Naive B cell (primary cell): Measurements from ENCODE around the gene DEGS2. TPM values are rescaled to one million over a fixed set of nuclear protein-coding genes. Genes with fewer than 3 reads are reported as not detected.
"Not testable (repeated sequence)": the region's sequence is repeated elsewhere in the genome, so short reads cannot be mapped to it uniquely, and the experiment has no call there.

ENCODE experiments used
- ATAC-seq, 2 donors: fragments of 150-1000 bp; cut with Tn5 transposase; 2 replicates each; pipeline ENCODE4 v1.10.0; 2021; ENCODE audit warnings: low read depth in 2 of 2, mild to moderate bottlenecking in 2 of 2, moderate library complexity in 2 of 2
- DNase-seq: peaks from one replicate; pipeline ENCODE4 v3.0.0; 2022
- H3K27ac Mint-ChIP-seq, 6 donors: one replicate each; pipeline ENCODE4 v1.8.0; 2020 to 2022; ENCODE audit warnings: mild to moderate bottlenecking in 6 of 6, mixed read lengths in 6 of 6, moderate library complexity in 5 of 6, inconsistent platforms in 2 of 6
- H3K27me3 Mint-ChIP-seq, 3 donors: one replicate each; pipeline ENCODE4 v1.8.0; 2021 to 2022; ENCODE audit warnings: mixed read lengths in 3 of 3, mild to moderate bottlenecking in 1 of 3
- H3K36me3 Mint-ChIP-seq, 2 donors: one replicate each; pipeline ENCODE4 v1.8.0; 2020 to 2022; ENCODE audit warnings: mixed read lengths in 2 of 2, inconsistent platforms in 1 of 2, mild to moderate bottlenecking in 1 of 2
- H3K4me1 Mint-ChIP-seq, 3 donors: one replicate each; pipeline ENCODE4 v1.8.0; 2020 to 2022; ENCODE audit warnings: mixed read lengths in 3 of 3, inconsistent platforms in 1 of 3, mild to moderate bottlenecking in 1 of 3, moderate library complexity in 1 of 3
- H3K4me3 Mint-ChIP-seq, 8 donors: one replicate each; pipeline ENCODE4 v1.8.0; 2020 to 2022; ENCODE audit warnings: mild to moderate bottlenecking in 8 of 8, mixed read lengths in 8 of 8, moderate library complexity in 8 of 8, inconsistent platforms in 2 of 8
- H3K9me3 Mint-ChIP-seq, 7 donors: one replicate each; pipeline ENCODE4 v1.8.0; 2020 to 2022; ENCODE audit warnings: mixed read lengths in 7 of 7, mild to moderate bottlenecking in 5 of 7, inconsistent platforms in 2 of 7, moderate library complexity in 1 of 7
- polyA plus RNA-seq, 6 donors: library from polyadenylated mRNA; unstranded; fragments of 300-500 nt; fragmentation: Illumina TruSeq; gene quantifications; one replicate each; pipeline ENCODE4 v1.2.3, GENCODE V29; 2021; ENCODE audit warnings: low read depth in 6 of 6

The DEGS2 gene
- polyA plus RNA-seq: 1 to 10 TPM in 3 of 6 donors, under 1 TPM in 3; 0.29 to 3.6 (median 0.96) TPM

DNA sequence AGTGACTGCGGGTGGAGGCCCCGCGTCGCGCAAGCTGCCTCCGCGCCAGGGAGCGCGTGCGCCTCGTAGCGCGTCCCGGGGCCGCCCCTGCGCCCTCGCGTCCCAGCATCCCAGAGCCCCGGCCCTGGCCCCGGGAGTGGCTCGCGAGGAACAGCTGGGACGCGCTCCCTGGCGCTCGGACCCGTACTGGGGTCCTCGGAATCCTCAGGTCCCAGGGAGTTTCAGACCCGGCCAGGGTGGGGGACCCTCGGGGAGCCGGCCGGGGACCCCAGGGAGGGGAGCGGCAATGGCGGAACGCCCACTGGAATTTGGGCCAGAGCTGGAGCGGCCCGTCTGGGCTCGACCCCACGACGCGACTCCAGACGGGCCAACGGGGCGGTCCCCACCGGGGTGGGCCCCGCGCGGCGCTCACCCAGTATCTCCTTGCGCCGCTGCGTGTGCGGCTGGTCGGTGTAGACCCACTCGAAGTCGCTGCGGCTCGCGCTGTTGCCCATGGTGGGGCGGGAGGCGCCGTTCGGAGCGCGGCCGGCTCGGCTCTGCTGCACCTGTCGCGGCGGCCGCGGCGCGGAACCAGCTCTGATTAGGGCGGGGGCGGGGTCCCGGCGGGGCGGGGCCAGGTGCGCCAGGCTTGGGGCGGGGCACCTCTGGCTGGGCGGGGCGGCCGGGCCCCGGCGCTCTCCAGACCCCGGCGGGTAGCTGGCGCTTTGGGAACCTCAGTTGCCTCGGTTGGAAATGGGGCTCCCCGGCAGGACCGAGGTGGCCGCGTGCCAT, at the start of gene DEGS2:
Gene DEGS2 (minus strand): TSS at position 552 of the 771 bp plus-strand sequence. CDS start 58 bp downstream, at position 494.
- peak within 1 kb of the TSS in 3 of 6 donors; percentile 49 to 83 (median 76) for H3K27ac Mint-ChIP-seq
- H3K4me3 Mint-ChIP-seq: peak within 1 kb of the TSS; percentile 74 to 88 (median 82)
- peaks cover 15 to 39% (median 36%) of the 10 kb centered on the region in 3 donors for H3K4me1 Mint-ChIP-seq
- peaks cover 2 to 7% (median 6%) of the 10 kb centered on the region in 7 donors for H3K9me3 Mint-ChIP-seq
- peaks cover 0 to 7% of the 10 kb centered on the region in 2 donors for H3K36me3 Mint-ChIP-seq
- no peaks in the 10 kb centered on the region for H3K27me3 Mint-ChIP-seq
- ATAC-seq (peak; percentile 75 to 77), DNase-seq (peak; percentile 64)

DNA sequence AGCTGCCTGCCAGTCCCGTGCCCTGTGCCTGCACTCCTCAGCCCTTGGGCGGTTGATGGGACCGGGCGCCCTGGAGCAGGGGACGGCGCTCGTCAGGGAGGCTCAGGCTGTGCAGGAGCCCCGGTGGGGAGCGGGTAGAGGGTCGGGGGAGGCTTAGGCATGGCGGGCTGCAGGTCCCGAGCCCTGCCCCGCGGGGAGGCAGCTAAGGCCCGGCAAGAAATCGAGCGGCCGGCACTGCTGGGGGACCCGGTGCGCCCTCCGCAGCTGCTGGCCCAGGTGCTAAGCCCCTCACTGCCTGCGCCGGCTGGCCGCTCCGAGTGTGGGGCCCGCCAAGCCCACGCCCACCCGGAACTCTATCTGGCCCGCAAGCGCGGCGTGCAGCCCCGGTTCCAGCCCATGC, 48.7 kb upstream of the DEGS2 start:
- ATAC-seq, H3K9me3 Mint-ChIP-seq, DNase-seq, H3K4me1 Mint-ChIP-seq, H3K27ac Mint-ChIP-seq, H3K36me3 Mint-ChIP-seq, H3K27me3 Mint-ChIP-seq, H3K4me3 Mint-ChIP-seq: not testable (repeated sequence)

DNA sequence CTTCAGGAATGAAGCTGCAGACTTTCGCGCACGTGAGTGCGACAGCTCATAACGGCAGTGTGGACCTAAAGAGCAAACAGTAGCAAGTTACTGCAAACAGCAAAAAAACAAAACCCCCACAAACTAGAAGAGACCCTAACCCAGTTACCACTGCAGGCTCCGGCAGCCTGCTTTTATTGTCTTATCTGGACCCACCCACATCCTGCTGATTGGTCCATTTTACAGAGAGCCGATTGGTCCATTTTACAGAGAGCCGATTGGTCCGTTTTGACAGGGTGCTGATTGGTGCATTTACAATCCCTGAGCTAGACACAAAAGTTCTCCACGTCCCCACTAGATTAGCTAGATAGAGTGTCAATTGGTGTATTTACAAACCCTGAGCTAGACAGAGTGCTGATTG, 48.1 kb upstream of the DEGS2 start:
- not testable (repeated sequence) for H3K9me3 Mint-ChIP-seq, H3K4me1 Mint-ChIP-seq, DNase-seq, H3K36me3 Mint-ChIP-seq, ATAC-seq, H3K27me3 Mint-ChIP-seq
- peak overlapping the region in 1 of 8 donors; percentile 62 for H3K4me3 Mint-ChIP-seq
- H3K27ac Mint-ChIP-seq: peak overlapping the region in 2 of 6 donors; percentile 84 to 86

DNA sequence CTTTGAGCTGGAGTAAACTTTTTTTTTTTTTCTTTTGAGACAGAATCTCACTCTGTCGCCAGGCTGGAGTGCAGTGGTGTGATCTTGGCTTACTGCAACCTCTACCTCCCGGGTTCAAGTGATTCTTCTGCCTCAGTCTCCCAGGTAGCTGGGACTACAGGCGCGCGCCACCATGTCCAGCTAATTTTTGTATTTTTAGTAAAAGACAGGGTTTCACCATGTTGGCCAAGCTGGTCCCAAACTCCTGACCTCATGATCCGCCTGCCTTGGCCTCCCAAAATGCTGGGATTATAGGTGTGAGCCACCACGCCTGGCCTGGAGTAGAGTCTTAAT, 45.4 kb upstream of the DEGS2 start:
- not testable (repeated sequence) for H3K4me3 Mint-ChIP-seq, H3K4me1 Mint-ChIP-seq, H3K27me3 Mint-ChIP-seq, H3K27ac Mint-ChIP-seq, DNase-seq, H3K36me3 Mint-ChIP-seq, H3K9me3 Mint-ChIP-seq, ATAC-seq

DNA sequence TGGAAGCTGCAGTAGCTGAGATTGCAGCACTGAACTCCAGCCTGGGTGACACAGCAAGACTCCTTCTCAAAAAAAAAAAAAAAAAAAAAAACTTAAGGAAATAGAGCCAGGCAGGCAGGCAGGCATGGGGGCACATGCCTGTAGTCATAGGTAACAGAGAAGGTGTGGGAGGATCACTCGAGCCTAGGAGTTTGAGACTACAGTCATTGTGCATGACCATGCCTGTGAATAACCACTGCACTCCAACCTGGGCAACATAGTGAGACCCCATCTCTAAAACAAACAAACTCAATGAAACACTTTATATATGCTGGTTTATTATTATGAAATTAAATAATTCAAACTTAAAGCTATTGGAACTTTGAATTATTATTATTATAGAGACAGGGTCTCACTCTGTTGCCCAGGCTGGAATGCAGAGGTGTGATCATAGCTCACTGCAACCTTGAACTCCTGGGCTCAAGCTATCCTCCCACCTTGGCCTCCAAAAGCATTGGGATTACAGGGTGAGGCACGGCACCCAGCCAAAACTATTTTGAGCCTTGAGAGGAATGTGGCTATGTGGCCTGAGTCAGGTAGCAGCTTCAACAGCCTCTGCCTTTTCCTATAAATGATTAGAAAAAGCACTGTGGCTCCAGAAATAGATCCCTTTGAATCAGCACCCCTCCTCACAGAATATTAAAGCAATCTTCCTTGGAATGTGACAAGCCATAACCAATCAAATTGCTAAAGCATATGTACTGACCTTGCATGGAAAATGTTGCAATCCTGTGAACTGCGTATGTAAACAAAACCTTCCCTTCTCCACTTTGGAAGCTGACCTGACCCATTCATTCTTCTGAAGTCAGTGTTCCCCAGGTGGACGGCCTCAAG, 44.8 kb upstream of the DEGS2 start:
- Mint-ChIP-seq H3K27me3 (no peaks in the 10 kb centered on the region), H3K27ac (no peak overlapping the region), H3K4me1 (no peaks in the 10 kb centered on the region), H3K9me3 (peaks cover 0 to 3% (median 0%) of the 10 kb centered on the region in 7 donors), H3K4me3 (peak overlapping the region in 1 of 8 donors; percentile 3), H3K36me3 (no peaks in the 10 kb centered on the region)
- ATAC-seq: no peak
- no peak for DNase-seq

DNA sequence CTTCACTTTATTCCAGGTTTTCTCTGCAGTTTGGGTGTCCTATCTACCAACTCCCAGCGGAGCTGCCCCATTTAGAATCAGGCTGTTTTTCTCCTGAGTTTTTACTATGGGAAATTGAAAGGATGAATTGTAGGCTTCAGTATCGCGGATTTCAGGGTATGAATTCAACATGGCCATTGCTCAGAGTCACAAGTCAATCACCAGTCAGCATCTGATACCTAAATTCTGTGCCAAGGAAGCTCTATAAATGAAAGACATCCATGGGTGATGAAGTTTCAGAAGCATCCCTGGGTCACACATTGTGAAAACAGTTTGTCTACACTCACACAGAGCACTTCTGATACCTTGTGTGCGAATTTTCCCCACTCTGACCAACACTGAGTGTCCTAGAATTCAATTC, 43.7 kb upstream of the DEGS2 start:
- H3K36me3 Mint-ChIP-seq: no peaks in the 10 kb centered on the region
- H3K4me3 Mint-ChIP-seq: no peak overlapping the region
- H3K9me3 Mint-ChIP-seq: peaks cover 0 to 3% (median 0%) of the 10 kb centered on the region in 7 donors
- no peaks in the 10 kb centered on the region for H3K4me1 Mint-ChIP-seq
- H3K27me3 Mint-ChIP-seq: no peaks in the 10 kb centered on the region
- ATAC-seq (no peak), DNase-seq (no peak)
- H3K27ac Mint-ChIP-seq: no peak overlapping the region

DNA sequence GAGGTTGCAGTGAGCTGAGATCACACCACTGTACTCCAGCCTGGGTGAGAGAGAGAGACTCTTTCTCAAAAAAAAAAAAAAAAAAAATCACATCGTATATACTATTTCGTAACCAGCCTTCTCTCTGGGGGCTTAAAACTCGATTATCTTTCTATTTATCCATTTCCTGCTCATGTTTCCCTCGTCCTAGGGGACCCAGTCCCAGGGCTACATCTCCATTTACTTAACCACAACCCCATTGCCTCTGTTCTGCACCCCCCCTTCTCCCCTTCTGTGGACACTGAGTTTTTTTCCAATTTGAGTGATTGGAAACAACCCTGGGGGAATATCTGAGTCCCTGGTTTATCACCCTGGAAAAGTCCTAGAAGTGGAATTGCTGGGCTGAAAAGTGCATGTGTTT, 43.3 kb upstream of the DEGS2 start:
- peaks cover 0 to 3% (median 0%) of the 10 kb centered on the region in 7 donors for H3K9me3 Mint-ChIP-seq
- no peak for ATAC-seq
- no peak for DNase-seq
- H3K27ac Mint-ChIP-seq: no peak overlapping the region
- H3K4me3 Mint-ChIP-seq: no peak overlapping the region
- H3K27me3 Mint-ChIP-seq: no peaks in the 10 kb centered on the region
- no peaks in the 10 kb centered on the region for H3K4me1 Mint-ChIP-seq
- no peaks in the 10 kb centered on the region for H3K36me3 Mint-ChIP-seq

DNA sequence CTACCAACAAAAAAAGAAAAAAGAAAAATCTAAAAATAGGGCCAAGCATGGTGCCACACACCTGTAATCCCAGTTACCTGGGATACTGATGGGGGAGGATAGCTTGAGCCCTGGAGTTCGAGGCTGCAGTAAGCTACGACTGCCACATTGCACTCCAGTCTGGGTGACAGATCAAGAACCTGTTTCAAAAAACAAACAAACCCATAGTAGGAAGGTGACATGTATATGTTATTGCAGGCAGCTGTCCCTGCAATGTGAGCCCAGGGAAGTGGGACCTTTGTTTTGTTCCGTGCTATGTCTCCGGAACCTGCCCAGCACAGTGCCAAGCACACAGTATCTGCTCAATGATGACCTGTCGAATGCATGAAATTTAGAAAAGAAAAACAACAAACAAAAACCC, 42.3 kb upstream of the DEGS2 start:
- no peaks in the 10 kb centered on the region for H3K27me3 Mint-ChIP-seq
- H3K4me3 Mint-ChIP-seq: no peak overlapping the region
- DNase-seq (no peak), ATAC-seq (no peak)
- H3K4me1 Mint-ChIP-seq: no peaks in the 10 kb centered on the region
- peak overlapping the region in 1 of 6 donors; percentile 24 for H3K27ac Mint-ChIP-seq
- H3K9me3 Mint-ChIP-seq: no peaks in the 10 kb centered on the region
- H3K36me3 Mint-ChIP-seq: no peaks in the 10 kb centered on the region

DNA sequence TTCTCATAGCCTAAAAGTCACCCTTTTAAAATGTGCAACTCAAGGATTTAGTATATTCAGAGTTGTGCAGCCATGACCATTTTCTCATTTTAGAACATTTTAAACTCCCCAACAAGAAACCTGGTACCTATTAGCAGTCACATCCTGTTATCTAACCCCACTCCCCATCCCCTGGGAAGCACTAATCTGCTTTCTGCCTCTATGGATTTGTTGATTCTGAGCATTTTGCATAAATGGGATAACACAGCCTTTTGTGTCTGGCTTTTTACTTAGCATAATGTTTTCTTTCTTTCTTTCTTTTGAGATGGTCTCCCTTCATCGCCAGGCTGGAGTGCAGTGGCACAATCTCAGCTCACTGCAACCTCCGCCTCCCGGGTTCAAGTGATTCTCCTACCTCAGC, 40.9 kb upstream of the DEGS2 start:
- H3K36me3 Mint-ChIP-seq: no peaks in the 10 kb centered on the region
- no peak for DNase-seq
- no peak overlapping the region for H3K27ac Mint-ChIP-seq
- no peaks in the 10 kb centered on the region for H3K9me3 Mint-ChIP-seq
- H3K4me3 Mint-ChIP-seq: no peak overlapping the region
- no peaks in the 10 kb centered on the region for H3K27me3 Mint-ChIP-seq
- H3K4me1 Mint-ChIP-seq: no peaks in the 10 kb centered on the region
- no peak for ATAC-seq

DNA sequence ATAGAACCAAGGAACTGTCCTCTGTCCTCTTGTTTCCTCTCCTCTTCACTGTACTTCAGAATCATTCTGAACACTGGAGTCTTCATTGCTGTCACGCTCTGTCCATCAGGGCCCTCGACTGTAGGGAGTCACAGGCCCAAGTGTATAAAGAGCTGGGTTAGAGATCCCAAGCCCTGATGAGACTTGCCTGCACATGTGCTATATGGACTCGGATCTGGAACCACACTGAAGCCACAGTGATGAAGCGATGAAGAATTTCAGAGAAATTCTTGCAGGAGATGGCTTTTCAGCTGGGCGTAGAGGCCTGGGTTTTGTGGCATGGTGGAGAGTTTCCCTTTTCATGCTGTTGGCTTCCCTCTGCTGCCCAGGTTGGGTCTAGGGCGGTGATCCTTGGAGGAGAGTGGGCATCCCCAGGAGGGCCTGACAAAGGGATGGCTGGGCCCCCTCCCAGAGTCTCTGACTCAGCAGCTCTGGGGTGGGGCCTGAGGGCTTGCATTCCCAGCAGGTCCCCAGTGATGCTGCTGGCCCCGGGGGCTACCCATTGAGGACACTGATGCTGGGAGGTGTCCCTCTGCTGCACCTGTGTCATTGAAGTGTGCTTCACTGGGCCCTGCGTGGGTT, 39.9 kb upstream of the DEGS2 start:
- H3K27ac Mint-ChIP-seq: no peak overlapping the region
- H3K27me3 Mint-ChIP-seq: no peaks in the 10 kb centered on the region
- H3K4me1 Mint-ChIP-seq: no peaks in the 10 kb centered on the region
- no peak for ATAC-seq
- no peaks in the 10 kb centered on the region for H3K9me3 Mint-ChIP-seq
- H3K36me3 Mint-ChIP-seq: no peaks in the 10 kb centered on the region
- no peak overlapping the region for H3K4me3 Mint-ChIP-seq
- no peak for DNase-seq

DNA sequence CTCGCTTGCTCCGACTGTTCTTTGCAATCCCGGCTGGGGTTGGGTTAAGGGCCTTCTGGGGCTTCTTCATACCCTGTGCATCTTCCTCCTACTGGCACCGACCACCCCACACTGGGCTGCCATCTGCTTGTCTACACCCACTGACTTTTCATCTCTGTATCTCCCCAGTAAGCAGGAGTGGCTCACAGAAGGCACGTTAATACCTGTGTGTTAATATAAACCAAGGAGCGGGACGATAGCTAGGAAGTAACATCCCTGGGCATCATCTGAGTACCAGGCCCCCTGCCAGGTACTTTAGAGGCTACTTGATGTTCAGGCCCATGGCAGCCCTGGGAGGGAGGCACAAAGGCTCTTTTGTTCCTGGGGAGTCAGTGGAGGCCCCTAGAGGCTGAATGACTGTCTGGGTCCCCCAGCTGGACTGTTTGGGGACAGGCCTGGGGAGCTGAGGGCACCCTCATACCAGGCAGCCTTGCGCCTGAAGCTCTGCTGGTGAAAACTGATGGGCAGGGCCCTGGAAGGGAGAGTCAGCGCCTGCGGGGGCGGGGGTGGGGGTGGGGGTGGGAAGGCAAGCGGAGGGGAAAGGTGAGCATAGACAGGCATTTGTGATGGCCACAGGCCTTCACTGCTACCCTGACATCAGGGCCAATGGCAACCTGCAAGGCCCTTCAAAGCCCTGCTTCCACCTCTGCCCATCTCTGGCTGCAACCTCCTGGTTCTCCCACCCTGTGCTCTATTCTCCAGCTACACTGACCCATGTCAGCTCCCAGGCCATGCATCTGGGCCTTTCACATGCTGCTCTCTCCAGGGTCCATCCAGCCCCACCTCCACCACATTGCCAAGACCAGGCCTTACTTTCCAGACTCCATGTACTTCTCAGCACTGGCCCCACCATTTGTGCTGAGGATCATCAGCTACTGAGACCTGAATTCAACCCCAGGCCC, 34.2 kb upstream of the DEGS2 start:
- Mint-ChIP-seq H3K9me3 (no peaks in the 10 kb centered on the region), H3K4me3 (peak overlapping the region; percentile 47 to 89 (median 70)), H3K27ac (peak overlapping the region; percentile 49 to 95 (median 85)), H3K4me1 (peaks cover 7 to 9% (median 9%) of the 10 kb centered on the region in 3 donors), H3K27me3 (no peaks in the 10 kb centered on the region), H3K36me3 (no peaks in the 10 kb centered on the region)
- ATAC-seq (peak; percentile 3 to 7), DNase-seq (no peak)

DNA sequence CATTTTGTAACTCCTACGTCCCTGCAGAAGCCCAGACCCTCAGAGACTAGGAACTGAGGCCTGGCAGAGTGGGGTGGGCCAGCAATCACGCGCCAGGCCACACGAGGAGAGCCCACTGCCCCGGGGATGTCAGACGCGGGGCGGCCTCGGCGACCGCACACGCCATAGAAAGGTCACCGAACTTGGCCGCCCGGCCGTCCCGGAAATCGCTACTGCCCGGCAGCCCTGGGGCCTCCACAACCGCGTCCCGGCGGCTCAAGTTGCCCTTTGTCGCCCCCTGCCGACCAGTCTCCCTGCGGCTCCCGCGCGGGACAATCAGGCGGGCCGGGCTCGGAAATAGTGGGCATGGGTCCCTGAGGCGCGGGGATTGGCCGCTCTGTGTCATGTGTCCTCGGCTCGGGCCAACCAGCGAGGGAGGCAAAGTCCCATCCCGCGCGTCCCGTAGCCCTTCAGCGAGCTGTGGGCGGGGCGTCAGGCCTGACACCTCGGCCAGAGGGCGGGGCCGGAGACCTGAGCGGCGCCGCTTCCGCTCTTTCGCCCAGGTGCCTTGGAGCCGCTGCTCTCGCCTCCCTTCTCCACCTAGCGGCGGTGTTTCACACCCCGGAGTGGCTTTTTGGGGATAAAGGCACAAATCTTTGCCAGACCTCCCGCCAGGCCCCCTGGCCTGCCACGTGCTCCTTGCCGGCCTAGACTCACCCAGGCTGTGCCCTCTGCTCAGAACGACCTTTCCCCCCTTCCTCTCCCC, 33.4 kb upstream of the DEGS2 start:
- Mint-ChIP-seq H3K27me3 (no peaks in the 10 kb centered on the region), H3K9me3 (no peaks in the 10 kb centered on the region), H3K4me3 (peak overlapping the region; percentile 47 to 89 (median 71)), H3K36me3 (no peaks in the 10 kb centered on the region), H3K4me1 (peaks cover 7 to 9% (median 9%) of the 10 kb centered on the region in 3 donors), H3K27ac (peak overlapping the region; percentile 49 to 95 (median 85))
- peak; percentile 97 to 99 for ATAC-seq
- DNase-seq: peak; percentile 100
